CD8-positive, alpha-beta memory T cell (primary cell): ENCODE data around the gene YY1AP1. TPM values are rescaled to one million over a fixed set of nuclear protein-coding genes. Genes with fewer than 3 reads are reported as not detected.
A peak's percentile ranks its signal among the peaks of the same experiment; 100 is the strongest.
"Not testable (repeated sequence)": the region's sequence is repeated elsewhere in the genome, so short reads cannot be mapped to it uniquely, and the experiment has no call there.

Experiments used
- CTCF ChIA-PET: fragments of 350-600 bp; sonication (Branson Sonifier 250); formaldehyde crosslinking; loops from one replicate; lab custom pipeline; 2021; ENCODE audit warnings: antibody characterized with exemption; lab: Charles Lee
- POLR2A ChIA-PET: fragments of 350-600 bp; sonication (Branson Sonifier 250); formaldehyde crosslinking; loops from one replicate; lab custom pipeline; 2021; ENCODE audit warnings: antibody characterized with exemption; lab: Charles Lee
- DNase-seq, 5 donors: peaks; one replicate each; pipeline versions ENCODE4 v3.0.0 to v3.0.0-alpha.2; 2020 to 2022; ENCODE audit warnings: mixed read lengths in 1 of 5
- H3K27ac ChIP-seq: one replicate; pipeline ENCODE4 v1.7.0; 2013; ENCODE audit warnings: low read depth, mild to moderate bottlenecking, low read length, moderate library complexity
- H3K27me3 ChIP-seq: 2 replicates; pipeline ENCODE4 v1.7.0; 2013; ENCODE audit warnings: low read length, mild to moderate bottlenecking; ENCODE audit not compliant: insufficient read depth, poor library complexity, severe bottlenecking
- H3K36me3 ChIP-seq: 2 replicates; pipeline ENCODE4 v1.7.0; 2013; ENCODE audit warnings: mild to moderate bottlenecking, low read length, moderate library complexity; ENCODE audit not compliant: insufficient read depth
- H3K4me1 ChIP-seq: 2 replicates; pipeline ENCODE4 v1.7.0; 2013; ENCODE audit warnings: mild to moderate bottlenecking, low read length, moderate library complexity; ENCODE audit not compliant: insufficient read depth
- H3K4me3 ChIP-seq: 2 replicates; pipeline ENCODE4 v1.7.0; 2013; ENCODE audit warnings: mild to moderate bottlenecking, low read length
- H3K9me3 ChIP-seq: 2 replicates; pipeline ENCODE4 v1.7.0; 2013; ENCODE audit warnings: mild to moderate bottlenecking, low read length
- H3K27ac Mint-ChIP-seq, 8 donors: one replicate each; pipeline ENCODE4 v1.8.0; 2020 to 2021; ENCODE audit warnings: mixed read lengths in 8 of 8, mild to moderate bottlenecking in 6 of 8, inconsistent platforms in 3 of 8, moderate library complexity in 3 of 8
- H3K27me3 Mint-ChIP-seq, 2 donors: one replicate each; pipeline ENCODE4 v1.8.0; 2020 to 2021; ENCODE audit warnings: mixed read lengths in 2 of 2, mild to moderate bottlenecking in 1 of 2, moderate library complexity in 1 of 2
- H3K36me3 Mint-ChIP-seq, 3 donors: one replicate each; pipeline ENCODE4 v1.8.0; 2020 to 2021; ENCODE audit warnings: mixed read lengths in 3 of 3, inconsistent platforms in 1 of 3, mild to moderate bottlenecking in 1 of 3
- H3K4me1 Mint-ChIP-seq, 3 donors: one replicate each; pipeline ENCODE4 v1.8.0; 2020 to 2021; ENCODE audit warnings: mixed read lengths in 3 of 3, inconsistent platforms in 1 of 3, mild to moderate bottlenecking in 1 of 3
- H3K4me3 Mint-ChIP-seq, 7 donors: one replicate each; pipeline ENCODE4 v1.8.0; 2020 to 2021; ENCODE audit warnings: mixed read lengths in 7 of 7, mild to moderate bottlenecking in 6 of 7, moderate library complexity in 4 of 7, inconsistent platforms in 2 of 7
- H3K9me3 Mint-ChIP-seq, 5 donors: one replicate each; pipeline ENCODE4 v1.8.0; 2020 to 2022; ENCODE audit warnings: mixed read lengths in 5 of 5, mild to moderate bottlenecking in 3 of 5, moderate library complexity in 2 of 5, inconsistent platforms in 1 of 5
- polyA plus RNA-seq: library from polyadenylated mRNA; unstranded; fragments of 300-500 nt; fragmentation: Illumina TruSeq; gene quantifications from one replicate; pipeline ENCODE4 v1.2.3, GENCODE V29; 2021
- total RNA-seq, 2 experiments: library from RNA; stranded (reverse); gene quantifications; one replicate each; pipeline ENCODE4 v1.2.3, GENCODE V29; 2021

The YY1AP1 gene
- total and polyA plus RNA-seq, 3 experiments from 2014 or later: 49.7 to 62.0 (median 59.1) TPM

DNA sequence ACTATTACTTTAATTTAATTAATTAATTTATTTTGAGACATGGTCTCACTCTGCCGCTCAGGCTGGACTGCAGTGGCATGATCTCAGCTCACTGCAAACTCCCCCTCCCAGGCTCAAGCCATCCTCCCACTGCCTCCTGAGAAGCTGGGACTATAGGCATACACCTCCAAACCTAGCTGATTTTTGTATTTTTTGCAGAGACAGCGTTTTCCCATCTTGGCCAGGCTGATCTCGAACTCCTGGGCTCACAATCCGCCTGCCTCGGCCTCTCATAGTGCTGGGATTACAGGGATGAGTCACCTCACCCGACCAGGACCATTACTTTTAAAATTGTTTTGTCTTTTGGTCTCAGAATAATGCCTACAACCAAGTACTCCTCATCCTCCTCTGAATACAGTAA, 15.6 kb downstream of the YY1AP1 start:
- ChIA-PET CTCF (no interaction called here), POLR2A (no interaction called here)
- H3K27ac ChIP-seq: no peak overlapping the region
- DNase-seq: no peak
- H3K9me3 ChIP-seq: no peaks in the 10 kb centered on the region
- H3K27me3 ChIP-seq: no peaks in the 10 kb centered on the region
- Mint-ChIP-seq H3K4me1 (no peaks in the 10 kb centered on the region), H3K36me3 (peaks cover 13 to 89% (median 25%) of the 10 kb centered on the region in 3 donors), H3K4me3 (no peak overlapping the region), H3K27ac (no peak overlapping the region), H3K9me3 (no peaks in the 10 kb centered on the region), H3K27me3 (no peaks in the 10 kb centered on the region)
- no peak overlapping the region for H3K4me3 ChIP-seq
- H3K4me1 ChIP-seq: no peaks in the 10 kb centered on the region
- peaks cover 51% of the 10 kb centered on the region for H3K36me3 ChIP-seq

DNA sequence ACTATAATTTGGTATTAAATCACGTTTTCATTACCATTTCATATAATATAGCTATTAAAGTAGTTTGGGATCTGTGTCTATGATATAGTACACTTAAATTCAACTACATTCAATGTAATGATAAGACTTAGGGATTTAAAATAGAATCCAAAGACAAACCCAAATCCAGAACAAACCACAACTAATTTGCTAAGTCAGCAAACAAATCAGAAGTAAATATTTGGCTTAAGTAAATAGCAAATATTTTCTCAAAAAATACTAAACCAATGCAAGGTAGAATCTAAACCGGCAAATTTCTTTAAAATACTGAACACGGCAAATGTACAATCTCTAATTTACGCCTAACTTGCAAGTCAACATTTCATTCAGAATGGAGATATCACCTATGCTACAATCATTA, 16.8 kb downstream of the YY1AP1 start:
- DNase-seq: no peak
- no peaks in the 10 kb centered on the region for H3K9me3 ChIP-seq
- H3K4me3 ChIP-seq: no peak overlapping the region
- ChIA-PET CTCF (no interaction called here), POLR2A (no interaction called here)
- Mint-ChIP-seq H3K27me3 (no peaks in the 10 kb centered on the region), H3K36me3 (peaks cover 7 to 86% (median 27%) of the 10 kb centered on the region in 3 donors), H3K4me1 (no peaks in the 10 kb centered on the region), H3K27ac (peak overlapping the region in 3 of 8 donors; percentile 15 to 33 (median 21)), H3K4me3 (no peak overlapping the region), H3K9me3 (no peaks in the 10 kb centered on the region)
- H3K27ac ChIP-seq: no peak overlapping the region
- no peaks in the 10 kb centered on the region for H3K4me1 ChIP-seq
- no peaks in the 10 kb centered on the region for H3K27me3 ChIP-seq
- H3K36me3 ChIP-seq: peaks cover 43% of the 10 kb centered on the region

DNA sequence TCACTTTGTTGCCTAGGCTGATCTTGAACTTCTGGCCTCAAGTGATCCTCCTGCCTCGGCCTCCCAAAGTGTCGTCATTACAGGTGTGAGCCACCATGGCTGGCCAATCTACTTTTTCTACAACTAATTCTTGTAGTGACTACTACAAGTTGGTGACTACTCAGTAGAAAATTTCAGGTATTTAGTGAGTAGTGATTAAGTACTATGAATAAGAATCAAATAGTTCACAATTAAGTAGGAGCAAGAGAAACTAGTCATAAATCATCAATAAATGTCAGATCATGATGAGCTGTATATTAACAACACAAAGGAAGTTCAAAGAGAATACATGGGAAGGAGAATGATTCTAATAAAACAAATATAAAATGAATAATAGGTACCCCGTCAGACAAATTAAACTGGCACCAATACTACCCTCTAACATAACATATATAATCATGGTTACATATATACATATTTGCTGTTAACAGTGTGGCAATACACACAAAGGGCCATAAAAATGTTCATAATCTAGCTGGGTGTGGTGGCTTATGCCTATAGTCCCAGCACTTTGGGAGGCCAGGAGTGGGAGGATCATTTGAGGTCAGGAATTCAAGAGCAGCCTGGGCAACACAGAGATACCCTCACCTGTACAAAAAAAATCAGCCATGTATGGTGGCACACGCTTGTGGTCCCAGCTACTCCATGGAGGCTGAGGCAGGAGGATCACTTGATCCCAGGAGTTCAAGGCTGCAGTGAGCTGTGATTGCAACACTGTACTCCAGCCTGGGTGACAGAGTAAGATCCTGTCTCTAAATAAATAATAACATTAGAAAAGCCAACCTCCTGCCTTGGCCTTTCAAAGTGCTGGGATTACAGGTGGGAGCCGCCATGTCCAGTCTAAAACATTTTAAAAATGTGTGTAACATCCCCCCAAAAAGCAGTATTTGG, 19.1 kb downstream of the YY1AP1 start:
- H3K27ac Mint-ChIP-seq: peak overlapping the region in 1 of 8 donors; percentile 85
- Histone ChIP-seq H3K27ac (no peak overlapping the region), H3K4me1 (no peaks in the 10 kb centered on the region), H3K9me3 (no peaks in the 10 kb centered on the region), H3K4me3 (no peak overlapping the region), H3K27me3 (no peaks in the 10 kb centered on the region), H3K36me3 (peaks cover 39% of the 10 kb centered on the region)
- CTCF ChIA-PET: no interaction called here
- peaks cover 3 to 81% (median 23%) of the 10 kb centered on the region in 3 donors for H3K36me3 Mint-ChIP-seq
- H3K9me3 Mint-ChIP-seq: no peaks in the 10 kb centered on the region
- POLR2A ChIA-PET: no interaction called here
- H3K4me1 Mint-ChIP-seq: no peaks in the 10 kb centered on the region
- DNase-seq: no peak
- no peak overlapping the region for H3K4me3 Mint-ChIP-seq
- no peaks in the 10 kb centered on the region for H3K27me3 Mint-ChIP-seq

DNA sequence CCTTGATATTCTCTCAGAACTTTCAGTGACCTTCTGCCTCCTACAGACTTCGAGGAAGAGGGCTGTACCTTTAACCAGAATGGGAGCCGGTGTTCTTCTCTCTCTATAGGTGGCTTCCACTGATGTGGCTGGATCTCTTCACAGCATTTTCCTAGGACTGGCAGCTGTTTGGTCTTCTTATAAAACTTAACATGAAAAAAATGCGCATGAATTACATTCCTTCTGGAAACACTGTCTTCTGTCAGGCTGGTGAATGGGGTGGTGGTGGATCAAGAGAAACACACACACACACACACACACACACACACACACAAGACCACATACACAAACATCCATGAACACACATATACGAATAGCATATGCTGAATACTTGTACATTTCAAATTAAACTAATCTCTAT, 27.3 kb downstream of the YY1AP1 start:
- H3K4me3 Mint-ChIP-seq, POLR2A ChIA-PET, H3K9me3 ChIP-seq, DNase-seq, H3K9me3 Mint-ChIP-seq, H3K4me1 Mint-ChIP-seq, H3K4me1 ChIP-seq, H3K27me3 Mint-ChIP-seq, H3K4me3 ChIP-seq, H3K27me3 ChIP-seq, H3K27ac ChIP-seq, CTCF ChIA-PET: not testable (repeated sequence)
- peak overlapping the region in 1 of 8 donors; percentile 32 for H3K27ac Mint-ChIP-seq
- peaks cover 6 to 72% (median 33%) of the 10 kb centered on the region in 3 donors for H3K36me3 Mint-ChIP-seq
- H3K36me3 ChIP-seq: peaks cover 22% of the 10 kb centered on the region

DNA sequence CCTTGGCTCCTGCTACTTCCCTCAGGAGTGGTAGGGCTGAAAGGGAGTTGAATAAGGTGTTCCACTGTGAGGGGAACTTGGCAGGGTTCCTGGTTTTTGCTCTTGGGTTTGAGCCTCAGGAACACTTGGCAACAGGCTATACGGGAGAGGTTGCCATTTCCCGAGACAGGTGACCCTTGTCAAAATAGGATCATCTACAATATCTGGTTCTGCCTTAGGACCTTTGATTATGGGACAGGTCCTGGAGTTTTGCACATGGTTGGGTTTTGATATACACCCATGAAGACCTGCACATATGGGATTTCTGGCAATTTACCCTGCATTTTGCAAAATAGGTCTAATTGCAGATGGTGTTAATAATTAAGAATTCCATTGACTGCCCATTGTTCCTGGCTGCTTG, 31.1 kb downstream of the YY1AP1 start:
- ChIA-PET POLR2A (no interaction called here), CTCF (no interaction called here)
- no peak for DNase-seq
- Mint-ChIP-seq H3K27ac (peak overlapping the region in 2 of 8 donors; percentile 23 to 76), H3K4me3 (no peak overlapping the region), H3K36me3 (peaks cover 4 to 42% (median 27%) of the 10 kb centered on the region in 3 donors), H3K9me3 (no peaks in the 10 kb centered on the region), H3K4me1 (no peaks in the 10 kb centered on the region), H3K27me3 (no peaks in the 10 kb centered on the region)
- Histone ChIP-seq H3K36me3 (peaks cover 12% of the 10 kb centered on the region), H3K27ac (no peak overlapping the region), H3K4me3 (no peak overlapping the region), H3K27me3 (no peaks in the 10 kb centered on the region), H3K9me3 (no peaks in the 10 kb centered on the region), H3K4me1 (no peaks in the 10 kb centered on the region)

DNA sequence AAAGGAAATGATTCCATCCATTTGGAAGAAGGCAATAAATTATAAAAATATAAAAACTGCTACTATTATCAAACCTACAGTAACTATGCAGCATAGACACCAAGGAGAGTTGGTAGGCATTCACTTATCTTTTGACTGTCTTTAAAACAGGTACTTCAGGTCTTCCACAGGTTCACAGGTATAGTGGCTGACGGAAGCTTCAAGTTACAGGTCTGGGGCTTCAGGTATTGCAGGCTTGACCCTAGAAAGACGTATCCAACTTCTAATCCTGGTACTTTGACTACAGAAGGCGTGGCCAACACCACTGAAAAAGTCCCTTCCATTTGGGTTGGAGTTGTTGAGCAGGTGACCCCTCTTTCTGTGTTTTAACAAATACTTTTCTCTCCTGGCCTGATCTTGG, 35.6 kb downstream of the YY1AP1 start:
- Histone ChIP-seq H3K36me3 (no peaks in the 10 kb centered on the region), H3K27ac (no peak overlapping the region), H3K4me1 (no peaks in the 10 kb centered on the region), H3K9me3 (no peaks in the 10 kb centered on the region), H3K4me3 (no peak overlapping the region), H3K27me3 (no peaks in the 10 kb centered on the region)
- ChIA-PET CTCF (no interaction called here), POLR2A (no interaction called here)
- H3K36me3 Mint-ChIP-seq: peaks cover 0 to 2% (median 0%) of the 10 kb centered on the region in 3 donors
- no peaks in the 10 kb centered on the region for H3K4me1 Mint-ChIP-seq
- DNase-seq: no peak
- H3K4me3 Mint-ChIP-seq: no peak overlapping the region
- no peak overlapping the region for H3K27ac Mint-ChIP-seq
- no peaks in the 10 kb centered on the region for H3K9me3 Mint-ChIP-seq
- peaks cover 1 to 4% of the 10 kb centered on the region in 2 donors for H3K27me3 Mint-ChIP-seq

DNA sequence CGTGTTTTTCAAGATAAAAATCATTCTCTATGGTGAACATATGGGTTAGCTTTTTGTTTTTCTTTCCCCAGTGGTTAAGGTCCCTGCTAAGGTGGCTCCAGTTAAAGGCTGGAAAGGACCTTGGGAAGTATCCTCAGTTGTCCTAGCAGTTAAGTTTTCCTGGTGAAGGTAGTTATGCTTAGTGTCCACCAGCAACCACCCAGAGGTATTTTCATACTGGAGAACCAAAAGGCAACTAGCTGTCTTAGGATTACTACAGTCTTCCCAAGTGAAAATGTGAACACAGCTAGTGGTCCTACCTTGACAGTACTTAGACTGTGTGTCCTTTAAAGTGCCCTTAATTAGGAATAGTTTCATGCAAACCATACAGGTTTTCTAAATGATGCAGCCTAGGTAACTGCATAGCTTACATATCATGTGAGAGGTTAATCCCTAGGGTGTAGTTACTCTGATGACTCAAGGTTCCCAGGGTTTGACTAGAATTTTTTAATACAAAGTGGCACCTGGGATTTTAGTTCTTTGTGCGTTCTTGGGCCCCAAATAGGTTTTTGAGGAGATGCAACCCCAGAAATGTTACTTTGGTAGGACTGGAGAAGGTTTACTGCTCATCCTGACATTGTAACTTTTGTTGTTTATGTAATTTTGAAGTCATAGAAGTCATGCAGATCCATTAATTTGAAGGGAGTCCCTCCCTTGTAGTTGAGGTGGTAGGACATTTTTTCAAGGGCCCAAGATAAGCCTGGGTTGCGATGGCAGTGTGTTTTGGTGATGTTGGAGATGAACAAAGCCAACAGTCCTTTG, 36.5 kb downstream of the YY1AP1 start:
- H3K36me3 ChIP-seq: no peaks in the 10 kb centered on the region
- no peaks in the 10 kb centered on the region for H3K9me3 ChIP-seq
- H3K4me3 ChIP-seq: no peak overlapping the region
- H3K27me3 ChIP-seq: no peaks in the 10 kb centered on the region
- no peak for DNase-seq
- H3K36me3 Mint-ChIP-seq: no peaks in the 10 kb centered on the region
- H3K4me3 Mint-ChIP-seq: no peak overlapping the region
- H3K4me1 Mint-ChIP-seq: no peaks in the 10 kb centered on the region
- H3K4me1 ChIP-seq: no peaks in the 10 kb centered on the region
- ChIA-PET CTCF (interaction anchor here (1.7 kb wide), 1 partner anchor 14 kb away, joined by 3 read pairs; no protein-coding TSS in a partner anchor), POLR2A (no interaction called here)
- no peak overlapping the region for H3K27ac ChIP-seq
- H3K27ac Mint-ChIP-seq: no peak overlapping the region
- H3K27me3 Mint-ChIP-seq: peaks cover 1 to 4% of the 10 kb centered on the region in 2 donors
- no peaks in the 10 kb centered on the region for H3K9me3 Mint-ChIP-seq
